NCI-H345 (cell line): ENCODE results near the gene STK32C.

Experiments used
- DNase-seq: peaks from one replicate; lab custom pipeline; 2025; lab: John Stamatoyannopoulos, UW

Gene STK32C

DNA sequence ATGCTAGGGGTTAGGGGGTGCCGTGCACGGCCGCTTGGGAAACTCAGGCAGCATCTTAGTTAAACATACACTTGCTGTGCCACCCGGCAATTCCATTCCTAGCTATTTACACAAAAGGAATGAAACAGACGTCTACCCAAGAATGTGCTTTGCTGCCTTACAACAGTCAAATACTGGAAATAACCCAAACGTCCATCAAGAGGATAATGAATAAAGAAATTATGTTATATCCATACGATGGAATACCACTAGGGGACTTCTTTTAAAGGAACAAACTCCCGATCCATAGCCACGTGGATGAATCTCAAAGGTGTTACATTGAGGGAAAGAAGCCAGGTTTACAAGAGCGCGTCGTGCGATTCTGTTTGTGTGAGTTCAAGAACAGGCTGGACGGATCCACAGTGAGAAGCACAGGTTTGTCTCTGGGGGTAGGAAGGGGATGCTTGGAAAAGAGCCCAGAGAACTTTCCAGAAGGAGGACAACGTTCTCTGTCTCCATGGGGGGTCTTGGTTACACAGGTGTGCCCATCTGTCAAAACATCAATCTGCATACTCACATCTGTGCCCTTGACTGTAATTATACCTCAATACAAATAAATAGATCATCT is 41.8 kb downstream of the STK32C start:
- peak; percentile 51 for DNase-seq

DNA sequence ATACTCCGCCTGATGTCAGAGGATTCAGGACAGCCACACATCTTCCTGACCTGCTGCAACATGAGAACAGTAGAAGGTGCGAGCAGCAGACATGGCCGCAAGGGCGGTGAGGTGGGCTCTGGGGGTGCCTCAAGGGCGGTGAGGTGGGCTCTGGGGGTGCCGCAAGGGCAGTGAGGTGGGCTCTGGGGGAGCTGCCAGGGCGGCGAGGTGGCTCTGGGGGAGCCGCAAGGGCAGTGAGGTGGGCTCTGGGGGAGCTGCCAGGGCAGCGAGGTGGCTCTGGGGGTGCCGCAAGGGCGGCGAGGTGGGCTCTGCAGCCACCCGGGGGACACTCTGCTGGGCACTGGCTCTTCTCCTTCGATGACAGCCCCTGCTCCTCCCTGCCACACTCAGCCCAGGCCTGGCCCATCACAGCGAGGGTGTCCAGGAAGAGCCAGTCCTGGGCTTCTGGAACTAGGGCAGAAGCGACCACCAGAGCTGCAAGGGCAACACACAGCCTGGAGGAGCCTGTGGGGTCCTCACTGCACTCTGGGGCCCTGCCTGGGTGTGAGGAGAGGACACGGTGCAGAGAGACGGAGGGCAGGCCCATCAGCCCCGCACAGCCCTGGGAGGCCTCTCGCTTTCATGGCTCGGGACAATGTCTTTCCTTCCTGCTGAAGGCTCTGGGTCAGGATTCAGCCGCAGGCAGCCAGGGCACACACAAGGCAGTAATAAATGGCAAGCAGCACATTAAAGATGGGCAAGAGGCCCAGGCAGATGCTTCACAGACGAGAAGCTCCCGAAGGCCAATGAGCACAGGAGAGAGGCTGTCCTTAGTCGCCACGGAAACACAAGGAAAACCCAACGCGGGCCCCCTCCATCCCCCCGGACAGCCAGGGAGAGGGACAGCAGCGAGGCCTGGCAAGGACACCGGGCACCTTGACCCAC is 42.5 kb downstream of the STK32C start:
- peak; percentile 23 for DNase-seq

DNA sequence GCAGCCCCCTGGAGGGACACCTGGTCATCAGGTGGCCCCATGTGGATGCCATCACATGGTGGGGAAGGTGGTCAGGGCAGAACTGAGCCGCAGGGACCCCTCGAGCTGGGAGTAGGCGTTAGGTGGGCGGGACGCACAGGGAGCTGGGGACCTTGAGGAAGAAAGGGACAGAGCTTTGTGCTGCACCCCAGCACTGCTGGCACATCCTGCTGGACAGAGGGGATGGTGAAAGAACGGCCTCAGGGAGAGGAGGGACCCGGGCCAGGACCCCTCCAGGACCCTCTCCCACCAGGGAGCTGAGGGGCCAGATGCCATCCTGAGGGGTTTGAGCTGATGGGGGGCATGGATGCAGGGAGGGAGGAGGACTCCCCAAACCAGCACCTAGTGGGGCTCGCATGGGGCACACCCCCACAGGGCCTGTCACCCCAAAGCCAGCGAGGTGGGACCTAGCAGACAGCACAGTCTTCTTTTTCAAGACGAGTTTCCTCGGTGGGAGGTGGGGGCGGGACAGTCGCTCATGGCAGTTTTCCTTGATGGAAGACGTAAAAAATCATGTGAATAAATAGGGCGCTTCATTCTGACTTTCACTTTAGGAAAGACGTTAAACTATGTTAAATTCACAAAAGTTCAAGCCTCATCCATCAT is 43.3 kb downstream of the STK32C start:
- DNase-seq: no peak

DNA sequence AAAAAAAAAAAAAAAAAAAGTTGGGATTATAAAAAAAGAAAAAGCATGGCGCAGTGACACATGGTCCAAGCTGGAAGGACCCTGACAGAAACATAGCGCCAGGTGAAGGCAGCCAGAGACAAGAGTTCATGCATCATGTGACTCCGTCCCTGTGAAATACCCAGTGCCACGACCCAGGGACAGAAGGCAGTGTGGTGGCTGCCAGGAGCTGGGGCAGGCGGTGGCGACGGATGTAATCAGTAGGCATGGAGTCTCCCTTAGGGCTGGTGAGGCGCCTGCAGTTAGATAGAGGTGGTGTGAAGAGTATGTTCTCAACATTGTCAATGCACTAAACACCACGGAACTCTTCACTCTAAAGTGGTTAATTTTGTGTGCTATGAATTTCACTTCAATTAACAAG is 43.9 kb downstream of the STK32C start:
- DNase-seq: no peak

DNA sequence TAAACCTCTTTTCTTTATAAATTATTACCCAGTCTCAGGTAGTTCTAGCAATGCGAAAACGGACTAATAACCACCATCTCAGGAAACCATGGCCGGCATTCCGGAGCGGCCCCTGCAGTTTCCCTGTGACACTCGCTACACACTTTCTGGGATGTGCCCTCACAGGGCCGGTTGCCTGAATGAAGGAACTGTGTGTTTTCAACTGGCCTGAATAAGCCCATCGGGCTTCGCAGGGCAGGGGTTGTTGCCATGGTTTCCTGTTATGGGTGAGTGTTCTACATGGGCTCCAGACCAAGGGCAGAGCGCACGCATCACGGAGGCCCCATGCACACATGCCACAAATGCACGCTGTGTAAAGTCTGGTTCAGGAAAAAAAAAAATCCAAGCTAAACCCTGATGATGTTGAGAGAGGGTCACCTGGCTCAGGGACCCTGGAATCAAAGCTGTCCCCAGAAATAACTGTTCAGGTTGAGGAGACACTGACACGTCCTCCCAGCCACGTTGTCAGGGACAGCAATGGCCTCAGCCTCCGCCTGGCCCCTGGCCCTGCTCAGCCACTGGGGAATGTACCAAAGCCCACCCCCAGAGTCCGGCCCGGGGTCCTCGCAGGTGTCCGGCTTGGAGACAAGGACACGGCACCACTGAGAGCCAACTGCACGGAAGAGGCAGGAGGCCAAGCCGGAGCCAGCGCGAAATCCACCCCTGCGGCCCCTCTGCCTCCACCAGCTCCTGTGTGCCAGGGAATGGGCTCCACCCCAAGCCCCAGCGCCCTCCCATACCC is 47.9 kb downstream of the STK32C start:
- DNase-seq: no peak

DNA sequence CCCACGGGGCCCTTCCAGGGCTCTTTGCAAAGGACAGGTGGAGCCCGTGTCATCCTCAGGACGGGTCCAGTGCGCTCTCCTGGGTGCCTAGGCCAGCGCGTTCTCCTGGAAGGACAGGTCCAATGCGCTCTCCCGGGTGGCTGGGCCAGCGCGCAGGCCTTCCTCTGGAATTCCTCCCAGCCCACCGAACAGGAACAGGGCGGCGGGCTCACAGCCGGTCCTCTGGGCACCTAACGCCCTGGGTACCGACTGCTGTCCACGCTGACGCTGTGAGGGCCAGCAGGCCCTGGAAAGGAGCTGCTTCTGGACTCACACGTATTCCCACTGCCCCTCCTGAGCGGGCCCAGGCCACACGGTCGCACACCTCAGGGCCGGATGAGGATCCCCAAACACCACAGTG is 49.3 kb downstream of the STK32C start:
- no peak for DNase-seq

DNA sequence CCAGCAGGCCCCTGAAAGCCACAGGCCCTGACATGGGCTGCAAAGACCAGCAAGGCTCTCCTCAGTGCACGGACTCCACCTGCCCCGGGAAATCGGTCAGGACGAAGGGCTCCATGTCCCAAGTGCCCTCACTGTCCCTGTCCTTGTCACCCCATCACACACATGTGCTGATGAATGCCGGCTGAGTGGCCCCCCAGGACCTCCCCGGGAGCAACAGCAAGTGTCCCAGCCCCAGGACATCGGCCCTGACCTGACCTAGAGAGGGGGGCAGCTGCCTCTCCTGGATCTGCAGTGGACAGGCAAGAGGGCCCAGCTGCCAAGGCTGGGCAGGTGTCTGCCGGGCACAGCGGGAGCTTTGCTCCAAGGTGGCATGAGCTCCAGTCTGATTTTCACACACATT is 49.8 kb downstream of the STK32C start:
- DNase-seq: no peak

DNA sequence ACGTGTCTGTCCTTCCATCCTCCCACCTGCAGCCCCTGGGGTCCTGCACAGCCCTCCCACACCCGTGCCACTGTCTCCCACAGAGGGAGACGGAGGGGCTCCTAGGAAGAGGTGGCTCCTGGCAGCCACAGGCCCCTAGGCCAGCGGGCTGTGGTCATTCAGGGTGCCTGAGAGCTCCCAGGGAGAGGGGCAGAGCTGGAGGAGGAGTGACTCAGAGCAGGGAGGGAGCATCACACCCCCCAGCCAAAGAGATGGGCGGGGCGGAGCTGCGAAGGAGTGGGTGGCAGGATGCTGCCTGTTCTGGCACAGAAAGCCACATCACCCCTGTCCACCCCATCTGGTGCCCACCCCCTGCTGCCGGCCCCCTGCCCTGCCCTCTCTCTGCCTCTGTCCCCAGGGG is 50.5 kb downstream of the STK32C start:
- no peak for DNase-seq

DNA sequence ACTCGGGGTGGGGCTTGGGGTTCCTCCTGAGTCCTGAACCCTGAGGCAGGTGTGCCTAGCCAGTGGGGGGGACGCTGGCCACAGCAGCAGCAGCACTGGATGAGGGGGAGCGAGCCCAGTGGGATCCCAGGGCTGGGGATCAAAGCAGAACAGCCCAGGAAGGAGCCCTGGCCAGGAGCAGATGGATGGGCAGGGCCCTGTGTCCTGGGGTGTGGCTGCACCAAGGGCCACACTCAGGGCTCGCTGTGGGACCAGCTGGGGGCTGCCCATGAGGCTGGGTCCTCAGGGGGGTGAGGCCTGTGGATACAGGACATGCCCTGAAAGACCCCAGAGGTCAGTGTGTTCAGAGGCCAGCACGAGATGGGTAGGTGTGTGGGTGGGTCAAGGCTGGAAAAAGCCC is 50.9 kb downstream of the STK32C start:
- DNase-seq: no peak

DNA sequence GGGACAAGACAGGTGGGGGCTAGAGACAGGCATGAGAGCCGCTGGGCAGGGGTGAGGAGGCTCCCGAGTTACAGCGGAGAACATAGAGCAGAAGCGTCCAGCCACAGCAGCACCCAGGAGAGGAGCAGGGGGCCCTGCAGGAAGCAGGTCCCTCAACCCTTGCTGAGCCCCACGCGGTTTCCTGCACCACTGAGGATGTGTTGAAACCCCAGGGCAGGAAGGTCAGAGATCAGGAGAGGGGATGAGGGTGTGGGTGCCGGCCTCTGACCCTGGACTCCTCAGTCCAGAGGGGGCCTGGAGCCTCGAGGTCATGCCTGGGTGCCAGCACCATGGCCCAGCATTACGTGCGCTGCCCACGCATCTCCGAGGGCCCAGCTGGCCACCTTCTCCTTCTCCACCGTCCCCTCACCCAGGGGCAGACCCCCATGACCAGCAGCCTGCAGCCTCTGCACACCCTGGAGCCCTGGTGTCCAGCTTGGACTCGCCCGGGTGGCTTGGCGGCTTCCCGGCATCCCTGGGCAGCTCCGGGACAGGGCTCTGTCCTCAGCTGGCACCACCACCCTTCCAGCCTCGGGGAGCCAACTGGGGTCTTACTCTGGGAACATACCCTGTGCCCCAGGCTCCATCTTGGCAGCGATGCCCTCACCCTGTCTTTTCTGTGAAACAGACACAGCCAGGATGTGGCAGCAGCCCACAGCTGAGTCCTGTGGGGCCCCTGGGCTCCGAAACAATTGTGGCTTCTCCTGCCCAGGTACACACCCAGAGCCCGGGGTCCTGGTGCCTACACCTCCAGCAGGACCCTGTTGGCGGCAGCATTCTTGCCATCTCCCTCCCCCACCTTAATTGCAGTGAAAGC is 52.0 kb downstream of the STK32C start:
- no peak for DNase-seq

DNA sequence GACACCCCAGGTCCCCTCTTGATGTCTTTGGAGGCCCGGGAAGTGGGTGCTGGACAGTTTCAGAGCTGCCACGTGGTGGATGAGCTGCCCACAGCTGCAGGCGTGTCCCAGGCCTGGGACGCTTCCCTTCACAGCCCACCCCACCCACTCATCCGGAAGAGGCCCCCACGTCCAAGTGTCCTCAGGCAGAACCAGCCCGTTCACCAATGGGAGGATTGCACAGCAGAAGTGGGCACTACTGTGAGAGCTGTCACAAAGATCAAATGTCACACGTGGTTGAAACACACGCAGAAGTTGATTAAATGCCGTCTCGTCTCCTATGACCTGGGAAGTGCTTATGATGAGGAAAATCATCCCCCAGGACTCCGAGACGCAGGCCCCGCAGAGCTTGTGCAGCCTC is 52.9 kb downstream of the STK32C start:
- DNase-seq: no peak

DNA sequence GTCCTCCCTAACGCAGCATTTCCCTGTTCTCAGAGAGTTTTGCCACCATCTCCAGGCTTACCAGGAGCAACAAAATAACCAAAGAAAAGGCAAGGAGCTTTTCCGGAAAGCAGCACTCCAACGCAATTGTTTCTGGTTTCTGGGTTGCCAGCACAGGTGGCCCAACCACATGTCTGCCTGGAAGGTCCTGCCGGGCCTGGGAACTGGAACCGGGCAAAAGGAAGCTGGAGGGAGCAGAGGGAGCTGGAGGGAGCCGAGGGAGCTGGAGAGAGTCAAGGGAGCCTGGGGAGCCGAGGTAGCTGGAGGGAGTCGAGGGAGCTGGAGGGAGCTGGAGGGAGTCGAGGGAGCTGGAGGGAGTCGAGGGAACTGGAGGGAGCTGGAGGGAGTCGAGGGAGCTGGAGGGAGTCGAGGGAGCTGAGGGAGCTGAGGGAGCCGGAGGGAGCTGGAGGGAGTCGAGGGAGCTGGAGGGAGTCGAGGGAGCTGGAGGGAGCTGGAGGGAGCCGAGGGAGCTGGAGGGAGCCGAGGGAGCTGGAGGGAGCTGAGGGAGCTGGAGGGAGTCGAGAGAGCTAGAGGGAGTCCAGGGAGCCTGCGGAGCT is 54.6 kb downstream of the STK32C start:
- DNase-seq: no peak

DNA sequence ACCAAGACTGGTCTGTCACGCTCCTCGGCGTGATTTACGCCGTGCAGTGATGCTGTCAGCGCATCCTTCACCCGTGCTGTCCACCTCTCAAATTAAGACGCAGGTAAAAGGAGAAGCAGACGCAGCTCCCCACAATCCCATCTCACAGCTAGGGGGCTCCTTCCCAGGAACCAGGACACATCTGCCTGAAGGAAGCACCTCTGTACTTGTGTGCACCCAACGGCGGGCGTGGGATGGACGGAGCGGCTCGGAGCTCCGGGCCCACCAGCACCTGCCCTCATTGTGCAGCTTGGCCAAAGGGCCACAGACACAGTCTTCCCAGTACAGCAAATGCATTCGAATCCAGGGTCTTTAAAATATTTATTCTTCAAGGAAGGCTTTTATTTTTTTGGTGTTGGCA is 55.3 kb downstream of the STK32C start:
- DNase-seq: no peak

DNA sequence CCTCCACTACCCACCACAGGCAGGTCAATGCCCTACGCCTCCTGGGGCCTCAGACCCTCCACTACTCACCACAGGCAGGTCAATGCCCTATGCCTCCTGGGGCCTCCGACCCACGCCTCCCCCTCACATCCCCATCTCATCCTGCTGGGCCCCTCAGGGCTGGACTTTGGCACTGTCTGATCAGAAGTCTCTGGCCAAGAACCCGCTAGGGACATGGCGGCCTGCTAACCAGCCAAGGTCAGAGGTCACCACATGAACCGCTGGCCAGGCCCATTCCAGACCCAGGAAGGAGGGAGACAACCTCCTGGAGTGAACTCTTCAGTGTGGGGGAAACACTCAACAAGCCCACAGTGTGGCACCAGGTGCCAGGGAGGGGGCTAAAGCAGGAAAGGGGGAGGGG is 55.8 kb downstream of the STK32C start:
- DNase-seq: no peak

DNA sequence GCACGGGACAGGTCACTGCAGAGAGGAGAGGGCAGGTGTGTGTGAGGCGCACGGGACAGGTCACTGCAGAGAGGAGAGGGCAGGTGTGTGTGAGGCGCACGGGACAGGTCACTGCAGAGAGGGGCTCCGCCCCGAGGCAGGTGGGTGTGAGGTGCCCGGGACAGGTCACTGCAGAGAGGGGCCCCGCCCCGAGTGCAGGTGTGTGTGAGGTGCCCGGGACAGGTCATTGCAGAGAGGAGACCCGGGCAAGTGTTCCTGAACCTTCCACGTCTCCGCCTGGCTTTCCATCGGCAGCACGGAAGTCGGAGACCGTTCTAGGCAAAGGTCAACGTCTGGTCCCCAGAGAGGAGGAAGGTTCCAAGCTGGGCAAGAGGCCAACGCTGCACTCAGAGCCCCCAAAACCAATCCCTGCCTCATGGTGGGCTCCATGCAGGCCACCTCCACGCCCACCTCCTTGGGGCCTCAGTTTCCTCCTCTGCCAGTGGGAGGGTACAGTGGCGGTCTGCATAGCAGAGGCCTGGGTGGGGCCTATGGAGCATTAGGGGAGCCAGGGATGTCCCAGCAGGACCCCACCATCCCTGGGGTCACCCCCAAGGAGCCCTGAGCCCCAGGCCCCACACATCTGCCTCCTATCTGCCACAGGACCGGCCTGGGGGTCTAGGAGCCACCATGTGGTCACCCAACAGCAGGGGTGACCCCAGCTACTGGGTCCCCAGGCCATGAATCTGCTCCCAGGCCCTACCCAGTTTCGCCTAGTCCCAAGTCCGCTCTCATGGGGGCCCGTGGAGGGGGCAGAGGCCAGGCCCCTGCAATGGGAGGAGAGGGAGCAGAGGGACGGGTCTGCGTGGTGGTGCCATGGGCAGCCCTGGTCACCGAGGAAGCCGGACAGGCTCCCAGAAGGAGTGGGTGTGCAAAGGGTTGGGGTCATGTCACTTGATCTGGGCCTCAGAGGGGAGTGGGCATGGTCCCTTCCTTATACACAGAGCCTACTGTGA is 57.0 kb downstream of the STK32C start:
- no peak for DNase-seq

DNA sequence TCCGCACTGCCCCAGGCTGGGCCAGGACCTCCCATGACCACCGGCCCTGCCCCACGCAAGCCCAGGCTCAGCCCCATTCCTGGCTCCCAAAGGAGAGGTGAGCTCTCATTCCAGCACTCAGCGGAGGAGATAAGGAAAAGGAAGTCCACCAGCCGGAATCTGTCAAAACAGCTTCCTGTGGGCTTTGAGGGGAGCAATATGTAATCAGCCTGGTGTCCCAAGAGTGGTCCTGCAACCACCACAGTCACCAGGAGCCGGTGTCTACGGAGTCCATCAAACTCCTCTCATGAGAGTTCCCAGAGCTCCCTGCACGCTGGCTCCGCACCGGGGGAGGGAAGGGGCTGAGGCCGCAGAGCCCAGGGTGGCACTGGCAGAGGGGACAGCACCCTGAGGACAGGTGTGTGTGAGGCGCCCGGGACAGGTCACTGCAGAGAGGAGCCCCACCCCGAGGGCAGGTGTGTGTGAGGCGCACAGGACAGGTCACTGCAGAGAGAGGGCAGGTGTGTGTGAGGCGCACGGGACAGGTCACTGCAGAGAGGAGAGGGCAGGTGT is 57.9 kb downstream of the STK32C start:
- no peak for DNase-seq

DNA sequence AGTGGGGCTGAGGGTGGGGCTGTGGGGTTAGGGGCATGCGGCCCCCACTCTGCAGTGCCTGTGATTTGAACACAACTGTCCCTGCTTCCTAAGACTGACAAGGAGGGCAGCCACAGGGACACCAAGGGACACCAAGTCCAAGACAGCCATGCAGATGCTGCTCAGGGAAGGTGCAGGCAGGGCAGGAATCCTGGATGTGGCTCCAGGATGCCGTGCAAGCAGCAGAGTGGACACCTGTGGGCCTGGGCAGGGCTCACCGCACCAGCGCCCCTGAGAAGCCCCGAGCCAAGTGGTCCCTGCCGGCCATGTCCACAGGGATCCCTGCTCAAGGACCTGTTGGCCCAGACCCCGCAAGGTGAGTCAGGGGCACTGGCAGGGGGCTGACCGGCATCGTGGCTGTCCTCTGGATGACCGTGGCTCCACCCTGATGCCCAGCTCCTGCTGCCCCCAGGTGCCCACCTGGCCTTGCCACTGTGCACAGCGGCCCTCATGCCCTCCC is 58.5 kb downstream of the STK32C start:
- DNase-seq: no peak

DNA sequence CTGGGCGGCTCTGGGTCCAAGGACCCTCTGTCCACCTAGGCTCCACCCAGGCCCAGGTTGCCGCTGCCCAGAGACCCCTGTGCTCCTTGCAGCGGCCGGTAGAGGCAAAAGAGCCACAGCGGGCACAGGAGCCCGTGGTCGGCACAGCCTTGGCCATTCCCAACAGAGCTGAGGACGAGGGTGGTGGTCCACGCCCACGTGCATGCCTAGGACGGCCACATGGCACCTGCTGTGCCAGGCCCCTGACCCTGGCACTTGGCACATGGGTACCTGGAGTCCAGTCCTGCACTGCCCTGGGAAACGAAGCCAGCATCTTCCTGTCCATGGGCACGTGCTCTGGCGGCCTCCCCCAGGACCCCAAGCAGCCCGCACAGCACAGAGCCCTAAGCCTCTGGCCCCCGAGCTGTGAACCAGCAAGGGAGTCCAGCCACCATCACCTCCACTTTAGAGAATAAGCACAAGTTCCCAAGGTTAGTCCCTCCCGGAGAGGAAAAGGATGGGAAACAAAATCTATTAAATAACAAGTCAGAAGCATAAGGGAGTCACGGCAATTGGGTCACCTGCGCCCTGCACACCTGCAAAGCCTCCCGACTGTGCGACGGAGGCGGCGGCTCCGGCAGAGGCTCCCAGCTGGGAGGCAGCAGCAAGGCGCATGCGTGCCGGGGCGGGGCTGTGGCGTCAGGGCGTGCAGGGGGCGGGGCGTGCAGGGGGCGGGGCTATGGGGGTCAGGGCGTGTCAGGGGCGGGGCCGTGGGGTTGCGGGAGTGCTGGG is 59.1 kb downstream of the STK32C start:
- peak; percentile 74 for DNase-seq
